ENCODE measurements around the gene ZMIZ1. TPM values are rescaled to one million over a fixed set of nuclear protein-coding genes. Genes with fewer than 3 reads are reported as not detected.

The ZMIZ1 gene
- total RNA-seq, 5 donors from 2014 or later (not counting 1 experiment from before 2014, with no cell fraction given): 16.8 to 27.1 (median 21.2) TPM

- Mint-ChIP-seq H3K4me3 (no peak overlapping the region), H3K27me3 (no peaks in the 10 kb centered on the region), H3K4me1 (peaks cover 0 to 9% (median 2%) of the 10 kb centered on the region in 3 donors), H3K27ac (no peak overlapping the region), H3K9me3 (no peaks in the 10 kb centered on the region), H3K36me3 (peaks cover 5% of the 10 kb centered on the region)
- no peak for ATAC-seq (replicated peaks in 1 of 4)
- ChIA-PET POLR2A (interaction anchor here in 1 of 2 donors (0.6 kb wide), 1 partner anchor 275 kb away, joined by 3 read pairs; no protein-coding TSS in a partner anchor), CTCF (interaction anchor here (0.5 to 0.7 kb wide), 4 partner anchors 8 to 1137 kb away, joined by 3 to 6 read pairs (median 4); no protein-coding TSS in a partner anchor)
- Histone ChIP-seq H3K27ac (ENCODE audit: low read length) (no peak overlapping the region), H3K36me3 (ENCODE audit: control insufficient read depth in 2 of 2, extremely low read depth in 1 of 2, insufficient read depth in 1 of 2, low read length in 1 of 2) (peaks cover 2 to 3% of the 10 kb centered on the region in 2 donors), H3K4me3 (ENCODE audit: control insufficient read depth in 1 of 2, extremely low read depth in 1 of 2, low read length in 1 of 2) (no peak overlapping the region), H3K27me3 (replicated peaks in 1 of 2; ENCODE audit: control insufficient read depth in 2 of 2, extremely low read depth in 1 of 2, insufficient read depth in 2 of 2, low read length in 1 of 2) (no peaks in the 10 kb centered on the region), H3K4me1 (ENCODE audit: control insufficient read depth in 1 of 2, extremely low read depth in 1 of 2, insufficient read depth in 2 of 2, low read length in 2 of 2) (peaks cover 0 to 3% of the 10 kb centered on the region in 2 experiments), H3K9me3 (no peaks in the 10 kb centered on the region)
- 85% methylated on average over 4 of the region's 14 CpGs for whole genome bisulfite sequencing (ENCODE audit: insufficient coverage)
- no peak for DNase-seq
These were observed 114.2 kb downstream of the ZMIZ1 start for GRCh38 chr10:79182781-79183467.

DNA sequence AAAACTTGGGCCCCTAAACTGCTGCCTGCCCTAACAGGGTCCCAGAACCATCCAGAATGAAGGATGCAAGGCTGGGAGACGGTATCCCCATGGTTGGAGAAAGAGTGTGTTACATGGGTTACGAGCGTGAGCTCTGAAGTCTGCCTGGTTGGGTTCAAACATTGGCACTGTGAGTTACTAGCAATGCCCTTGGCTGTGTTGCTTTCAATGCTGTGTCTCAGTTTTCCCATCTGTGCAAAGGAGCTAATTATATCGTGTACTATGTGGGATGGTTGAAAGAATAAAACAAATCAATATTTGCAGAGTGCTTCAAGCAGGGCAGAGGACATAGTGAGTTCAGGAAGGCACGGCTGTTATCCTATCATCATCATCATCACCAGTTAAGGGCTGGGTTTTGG is 114.7 kb downstream of the ZMIZ1 start:
- Mint-ChIP-seq H3K27me3 (no peaks in the 10 kb centered on the region), H3K4me1 (peaks cover 0 to 9% (median 2%) of the 10 kb centered on the region in 3 donors), H3K27ac (no peak overlapping the region), H3K4me3 (no peak overlapping the region), H3K36me3 (peaks cover 5% of the 10 kb centered on the region), H3K9me3 (no peaks in the 10 kb centered on the region)
- no peak for ATAC-seq (replicated peaks in 1 of 4)
- CTCF ChIA-PET: interaction anchor here (0.6 to 0.7 kb wide), 2 partner anchors 7 to 355 kb away, joined by 3 read pairs; no protein-coding TSS in a partner anchor
- Histone ChIP-seq H3K36me3 (ENCODE audit: control insufficient read depth in 2 of 2, extremely low read depth in 1 of 2, insufficient read depth in 1 of 2, low read length in 1 of 2) (peaks cover 2 to 6% of the 10 kb centered on the region in 2 donors), H3K27me3 (replicated peaks in 1 of 2; ENCODE audit: control insufficient read depth in 2 of 2, extremely low read depth in 1 of 2, insufficient read depth in 2 of 2, low read length in 1 of 2) (no peaks in the 10 kb centered on the region), H3K4me3 (ENCODE audit: control insufficient read depth in 1 of 2, extremely low read depth in 1 of 2, low read length in 1 of 2) (no peak overlapping the region), H3K4me1 (ENCODE audit: control insufficient read depth in 1 of 2, extremely low read depth in 1 of 2, insufficient read depth in 2 of 2, low read length in 2 of 2) (no peaks in the 10 kb centered on the region), H3K27ac (ENCODE audit: low read length) (no peak overlapping the region), H3K9me3 (no peaks in the 10 kb centered on the region)
- no peak for DNase-seq
- POLR2A ChIA-PET: interaction anchor here in 1 of 2 donors (0.6 kb wide), 1 partner anchor 276 kb away, joined by 3 read pairs; no protein-coding TSS in a partner anchor
- WGBS (ENCODE audit: insufficient coverage): 97% methylated on average over 3 of the region's 5 CpGs

DNA sequence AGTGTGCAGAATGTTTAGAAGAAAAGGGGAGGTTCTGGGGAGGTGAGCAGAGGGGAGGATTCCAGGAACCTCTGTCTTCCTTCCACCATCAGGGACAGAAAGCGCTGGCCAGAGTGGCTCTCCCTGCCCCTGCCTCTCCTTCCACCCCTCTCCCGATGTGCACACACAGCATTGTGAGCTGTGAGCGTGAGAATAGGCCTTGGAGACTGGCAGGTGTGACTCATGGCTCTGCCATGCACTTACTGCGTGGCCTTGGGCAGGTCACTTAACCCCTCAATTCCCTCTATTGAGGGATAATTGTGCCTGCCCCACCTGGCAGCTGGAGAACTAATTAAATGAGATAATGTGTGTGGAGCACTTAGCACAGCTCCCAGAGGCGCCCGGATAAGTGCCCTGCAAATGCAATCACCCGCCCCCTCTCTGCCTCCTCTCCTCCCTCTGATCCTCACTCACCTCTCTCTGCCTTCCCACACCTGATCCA is 115.4 kb downstream of the ZMIZ1 start:
- ChIA-PET POLR2A (no interaction called here), CTCF (no interaction called here)
- ATAC-seq (replicated peaks in 1 of 4) (no peak), DNase-seq (no peak)
- Histone ChIP-seq H3K4me3 (ENCODE audit: control insufficient read depth in 1 of 2, extremely low read depth in 1 of 2, low read length in 1 of 2) (no peak overlapping the region), H3K9me3 (no peaks in the 10 kb centered on the region), H3K27me3 (replicated peaks in 1 of 2; ENCODE audit: control insufficient read depth in 2 of 2, extremely low read depth in 1 of 2, insufficient read depth in 2 of 2, low read length in 1 of 2) (no peaks in the 10 kb centered on the region), H3K4me1 (ENCODE audit: control insufficient read depth in 1 of 2, extremely low read depth in 1 of 2, insufficient read depth in 2 of 2, low read length in 2 of 2) (no peaks in the 10 kb centered on the region), H3K36me3 (ENCODE audit: control insufficient read depth in 2 of 2, extremely low read depth in 1 of 2, insufficient read depth in 1 of 2, low read length in 1 of 2) (peaks cover 2 to 6% of the 10 kb centered on the region in 2 donors), H3K27ac (ENCODE audit: low read length) (no peak overlapping the region)
- Mint-ChIP-seq H3K27ac (no peak overlapping the region), H3K9me3 (no peaks in the 10 kb centered on the region), H3K4me1 (peaks cover 0 to 9% (median 2%) of the 10 kb centered on the region in 3 donors), H3K36me3 (peaks cover 8% of the 10 kb centered on the region), H3K27me3 (no peaks in the 10 kb centered on the region), H3K4me3 (no peak overlapping the region)
- WGBS (ENCODE audit: insufficient coverage): 56% methylated on average over 2 of the region's 7 CpGs

DNA sequence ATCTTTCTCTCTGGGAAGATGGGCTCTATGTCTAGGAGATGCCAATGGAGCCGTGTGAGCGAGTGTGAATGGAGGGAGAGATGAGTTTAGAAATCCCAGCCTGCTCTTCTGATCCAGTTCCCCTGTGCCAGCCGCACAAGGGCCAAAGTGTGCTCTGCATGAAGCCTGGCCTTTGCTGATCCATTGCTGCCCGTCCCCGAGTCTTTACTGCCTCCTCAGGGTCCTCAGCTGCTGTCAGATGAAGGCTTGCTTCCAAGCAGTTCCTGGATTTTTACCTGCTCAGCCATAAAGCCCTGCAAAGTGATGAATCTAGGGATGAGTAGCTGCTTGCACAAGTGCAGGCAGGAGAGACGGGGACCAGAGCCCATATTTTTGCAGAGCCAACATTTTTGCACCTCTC is 115.9 kb downstream of the ZMIZ1 start:
- Mint-ChIP-seq H3K36me3 (peaks cover 10% of the 10 kb centered on the region), H3K27ac (no peak overlapping the region), H3K9me3 (no peaks in the 10 kb centered on the region), H3K4me1 (peaks cover 0 to 9% (median 2%) of the 10 kb centered on the region in 3 donors), H3K4me3 (no peak overlapping the region), H3K27me3 (no peaks in the 10 kb centered on the region)
- Histone ChIP-seq H3K27me3 (replicated peaks in 1 of 2; ENCODE audit: control insufficient read depth in 2 of 2, extremely low read depth in 1 of 2, insufficient read depth in 2 of 2, low read length in 1 of 2) (no peaks in the 10 kb centered on the region), H3K36me3 (ENCODE audit: control insufficient read depth in 2 of 2, extremely low read depth in 1 of 2, insufficient read depth in 1 of 2, low read length in 1 of 2) (peaks cover 2 to 6% of the 10 kb centered on the region in 2 donors), H3K4me1 (ENCODE audit: control insufficient read depth in 1 of 2, extremely low read depth in 1 of 2, insufficient read depth in 2 of 2, low read length in 2 of 2) (no peaks in the 10 kb centered on the region), H3K27ac (ENCODE audit: low read length) (no peak overlapping the region), H3K9me3 (no peaks in the 10 kb centered on the region), H3K4me3 (ENCODE audit: control insufficient read depth in 1 of 2, extremely low read depth in 1 of 2, low read length in 1 of 2) (no peak overlapping the region)
- CTCF ChIA-PET: no interaction called here
- DNase-seq (no peak), ATAC-seq (replicated peaks in 1 of 4) (no peak)
- POLR2A ChIA-PET: no interaction called here
- WGBS (ENCODE audit: insufficient coverage): 73% methylated on average over 6 of the region's 6 CpGs

DNA sequence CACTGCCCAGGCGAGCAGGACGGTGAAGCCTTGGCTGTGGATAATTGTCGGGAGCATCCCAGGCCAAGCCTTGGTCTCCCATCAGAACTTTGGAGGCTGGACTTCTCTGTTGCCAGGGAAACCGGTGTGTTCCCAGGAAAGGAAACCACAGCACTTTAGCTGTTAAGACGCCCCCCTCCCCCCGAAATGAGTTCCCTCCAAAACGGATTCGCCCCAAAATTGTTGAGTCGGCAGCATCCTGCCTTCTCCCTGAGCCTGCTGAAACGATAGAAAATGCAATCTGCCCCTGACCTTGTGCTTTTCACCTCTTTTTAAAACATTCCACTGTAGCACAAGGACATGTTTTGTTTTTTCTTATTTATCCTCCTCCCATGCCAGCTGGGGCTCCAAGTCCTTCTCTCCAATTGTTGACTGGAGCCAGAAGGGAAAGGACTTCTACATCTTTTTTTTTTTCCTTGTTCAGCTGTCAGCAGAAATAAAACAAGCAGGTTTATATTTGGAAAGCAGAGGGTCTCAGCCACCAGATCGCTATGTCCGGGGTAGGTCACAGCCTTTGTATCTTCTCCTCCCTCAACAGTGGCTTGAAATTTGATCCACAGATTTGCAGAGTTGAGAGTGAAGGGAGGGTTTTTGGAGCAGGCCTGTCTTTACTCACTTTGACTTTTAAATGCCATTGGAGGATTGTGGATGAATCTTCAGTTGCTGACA is 116.5 kb downstream of the ZMIZ1 start:
- H3K9me3 Mint-ChIP-seq: no peaks in the 10 kb centered on the region
- DNase-seq (no peak), ATAC-seq (replicated peaks in 1 of 4) (no peak)
- ChIA-PET CTCF (no interaction called here), POLR2A (no interaction called here)
- no peaks in the 10 kb centered on the region for H3K4me1 ChIP-seq (ENCODE audit: control insufficient read depth in 1 of 2, extremely low read depth in 1 of 2, insufficient read depth in 2 of 2, low read length in 2 of 2)
- peaks cover 2 to 6% of the 10 kb centered on the region in 2 donors for H3K36me3 ChIP-seq (ENCODE audit: control insufficient read depth in 2 of 2, extremely low read depth in 1 of 2, insufficient read depth in 1 of 2, low read length in 1 of 2)
- H3K27ac Mint-ChIP-seq: no peak overlapping the region
- 62% methylated on average over 10 of the region's 12 CpGs for WGBS (ENCODE audit: insufficient coverage)
- no peaks in the 10 kb centered on the region for H3K27me3 Mint-ChIP-seq
- H3K4me3 Mint-ChIP-seq: no peak overlapping the region
- H3K27me3 ChIP-seq (replicated peaks in 1 of 2; ENCODE audit: control insufficient read depth in 2 of 2, extremely low read depth in 1 of 2, insufficient read depth in 2 of 2, low read length in 1 of 2): no peaks in the 10 kb centered on the region
- peaks cover 0 to 9% (median 2%) of the 10 kb centered on the region in 3 donors for H3K4me1 Mint-ChIP-seq
- no peak overlapping the region for H3K27ac ChIP-seq (ENCODE audit: low read length)
- H3K9me3 ChIP-seq: no peaks in the 10 kb centered on the region
- no peak overlapping the region for H3K4me3 ChIP-seq (ENCODE audit: control insufficient read depth in 1 of 2, extremely low read depth in 1 of 2, low read length in 1 of 2)
- peaks cover 10% of the 10 kb centered on the region for H3K36me3 Mint-ChIP-seq

- no peaks in the 10 kb centered on the region for H3K4me1 ChIP-seq (ENCODE audit: control insufficient read depth in 1 of 2, extremely low read depth in 1 of 2, insufficient read depth in 2 of 2, low read length in 2 of 2)
- Mint-ChIP-seq H3K36me3 (peaks cover 10% of the 10 kb centered on the region), H3K27me3 (no peaks in the 10 kb centered on the region), H3K4me3 (no peak overlapping the region), H3K9me3 (no peaks in the 10 kb centered on the region), H3K27ac (no peak overlapping the region), H3K4me1 (peaks cover 0 to 9% (median 2%) of the 10 kb centered on the region in 3 donors)
- ChIA-PET CTCF (no interaction called here), POLR2A (no interaction called here)
- ATAC-seq (replicated peaks in 1 of 4) (no peak), DNase-seq (no peak)
- WGBS (ENCODE audit: insufficient coverage): 81% methylated on average over 3 of the region's 7 CpGs
- H3K27me3 ChIP-seq (replicated peaks in 1 of 2; ENCODE audit: control insufficient read depth in 2 of 2, extremely low read depth in 1 of 2, insufficient read depth in 2 of 2, low read length in 1 of 2): no peaks in the 10 kb centered on the region
- H3K9me3 ChIP-seq: no peaks in the 10 kb centered on the region
- no peak overlapping the region for H3K4me3 ChIP-seq (ENCODE audit: control insufficient read depth in 1 of 2, extremely low read depth in 1 of 2, low read length in 1 of 2)
- H3K27ac ChIP-seq (ENCODE audit: low read length): no peak overlapping the region
- H3K36me3 ChIP-seq (ENCODE audit: control insufficient read depth in 2 of 2, extremely low read depth in 1 of 2, insufficient read depth in 1 of 2, low read length in 1 of 2): peaks cover 2 to 6% of the 10 kb centered on the region in 2 donors
These were observed 117.1 kb downstream of the ZMIZ1 start for GRCh38 chr10:79185796-79186374.

Data from T-cell (primary cell).